Measurements from ENCODE around the gene CHRM5. TPM values are rescaled to one million over a fixed set of nuclear protein-coding genes. Genes with fewer than 3 reads are reported as not detected.

CHRM5 gene, protein sequence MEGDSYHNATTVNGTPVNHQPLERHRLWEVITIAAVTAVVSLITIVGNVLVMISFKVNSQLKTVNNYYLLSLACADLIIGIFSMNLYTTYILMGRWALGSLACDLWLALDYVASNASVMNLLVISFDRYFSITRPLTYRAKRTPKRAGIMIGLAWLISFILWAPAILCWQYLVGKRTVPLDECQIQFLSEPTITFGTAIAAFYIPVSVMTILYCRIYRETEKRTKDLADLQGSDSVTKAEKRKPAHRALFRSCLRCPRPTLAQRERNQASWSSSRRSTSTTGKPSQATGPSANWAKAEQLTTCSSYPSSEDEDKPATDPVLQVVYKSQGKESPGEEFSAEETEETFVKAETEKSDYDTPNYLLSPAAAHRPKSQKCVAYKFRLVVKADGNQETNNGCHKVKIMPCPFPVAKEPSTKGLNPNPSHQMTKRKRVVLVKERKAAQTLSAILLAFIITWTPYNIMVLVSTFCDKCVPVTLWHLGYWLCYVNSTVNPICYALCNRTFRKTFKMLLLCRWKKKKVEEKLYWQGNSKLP
- total RNA-seq (2022; extraction: Qiagen RNA extraction; ENCODE audit: low read depth) = 0.05 TPM in 1 of 5 replicates, not detected in the others

GRCh38 chr15:33968224-33968623, at the start of gene CHRM5:
Gene CHRM5 (plus strand): TSS chr15:33968497. CDS start chr15:34062718, 94,221 bp downstream.

GRCh38 chr15:34038871-34039789, 70.8 kb downstream of the CHRM5 start, which contains the start of gene AVEN:
Gene AVEN (minus strand): TSS chr15:34039204. CDS start chr15:34039046, 158 bp downstream.

GRCh38 chr15:34101366-34102174, 133.3 kb downstream of the CHRM5 start, which contains the start of the genes EMC7 and PGBD4:
Gene EMC7 (minus strand): TSS chr15:34101862. CDS start chr15:34101839, 23 bp downstream.
Gene PGBD4 (plus strand): TSS chr15:34102083. CDS start chr15:34102532, 449 bp downstream.

Other genes with a start within 250 kb of the CHRM5 start
- gene AVEN, start 70.7 kb downstream of the CHRM5 start, total RNA-seq (2022; extraction: Qiagen RNA extraction; ENCODE audit: low read depth) = 18.5 to 25.7 TPM (median 23.0 TPM) in 5 replicates
- gene EMC7, start 133.4 kb downstream of the CHRM5 start, total RNA-seq (2022; extraction: Qiagen RNA extraction; ENCODE audit: low read depth) = 139 to 154 TPM (median 148 TPM) in 5 replicates
- gene PGBD4, start 133.6 kb downstream of the CHRM5 start, total RNA-seq (2022; extraction: Qiagen RNA extraction; ENCODE audit: low read depth) = 1.4 to 1.8 TPM (median 1.6 TPM) in 5 replicates
- 30.5 to 41.9 TPM (median 33.8 TPM) in 5 replicates for gene KATNBL1, start 241.6 kb downstream of the CHRM5 start, total RNA-seq (2022; extraction: Qiagen RNA extraction; ENCODE audit: low read depth)

All from A549 treated with DMSO at 1 μM for 4 hours (cell line).